T-helper 9 cell (primary cell): Measurements from ENCODE around the gene CENPV.
A peak's percentile ranks its signal among the peaks of the same experiment; 100 is the strongest.
"Not testable (repeated sequence)": the region's sequence is repeated elsewhere in the genome, so short reads cannot be mapped to it uniquely, and the experiment has no call there.

Experiments used
- DNase-seq: peaks from one replicate; pipeline ENCODE4 v3.0.0-alpha.2; 2020
- total RNA-seq, 2 donors: gene quantifications; one replicate each; lab custom pipeline; 2026; lab: John Stamatoyannopoulos, UW

CENPV gene
- total RNA-seq, result 2.7 to 5.9 reads per million in 2 donors

- DNase-seq, result peak; percentile 61
Measured at GRCh38 chr17:16353317-16354174, at the start of gene CENPV. CENPV (minus strand) TSS chr17:16353469; CDS start chr17:16353436, 33 bp downstream.

- DNase-seq, result no peak
Measured at GRCh38 chr17:16398270-16399267, 45.3 kb upstream of the CENPV start.

- not testable (repeated sequence) for DNase-seq
Measured at GRCh38 chr17:16396693-16397092, 43.4 kb upstream of the CENPV start.

- not testable (repeated sequence) for DNase-seq
Measured at GRCh38 chr17:16395887-16396286, 42.6 kb upstream of the CENPV start.

GRCh38 chr17:16392491-16392890, 39.2 kb upstream of the CENPV start:
- not testable (repeated sequence) for DNase-seq

- no peak for DNase-seq
Measured at GRCh38 chr17:16391451-16391850, 38.2 kb upstream of the CENPV start.

- not testable (repeated sequence) for DNase-seq
Measured at GRCh38 chr17:16386126-16386507, 32.8 kb upstream of the CENPV start.

- DNase-seq, result no peak
Measured at GRCh38 chr17:16384557-16384956, 31.3 kb upstream of the CENPV start.

- DNase-seq, result no peak
Measured at GRCh38 chr17:16383772-16384287, 30.6 kb upstream of the CENPV start.

- no peak for DNase-seq
Measured at GRCh38 chr17:16383216-16383615, 29.9 kb upstream of the CENPV start.

- DNase-seq, result no peak
Measured at GRCh38 chr17:16381496-16381820, 28.2 kb upstream of the CENPV start.

GRCh38 chr17:16380640-16381495, 27.6 kb upstream of the CENPV start, which contains the start of gene UBB:
UBB (plus strand) TSS chr17:16381091; CDS start chr17:16381908, 817 bp downstream.
- DNase-seq, result peak; percentile 90

GRCh38 chr17:16379654-16380053, 26.4 kb upstream of the CENPV start:
- no peak for DNase-seq

GRCh38 chr17:16378636-16379282, 25.5 kb upstream of the CENPV start:
- DNase-seq, result no peak

GRCh38 chr17:16377941-16378341, 24.7 kb upstream of the CENPV start:
- DNase-seq, result no peak

- DNase-seq, result no peak
Measured at GRCh38 chr17:16374146-16374938, 21.1 kb upstream of the CENPV start.

- no peak for DNase-seq
Measured at GRCh38 chr17:16371742-16372141, 18.5 kb upstream of the CENPV start.

- DNase-seq, result no peak
Measured at GRCh38 chr17:16364625-16365024, 11.4 kb upstream of the CENPV start.

- DNase-seq, result peak; percentile 63
Measured at GRCh38 chr17:16363749-16364536, 10.7 kb upstream of the CENPV start.

- DNase-seq, result no peak
Measured at GRCh38 chr17:16361874-16362273, 8.6 kb upstream of the CENPV start.
